NCI-H2196 (cell line): ENCODE data around the gene BRPF3.

Experiments used
- DNase-seq: peaks from one replicate; lab custom pipeline; 2025; ENCODE audit not compliant: unreplicated experiment; lab: John Stamatoyannopoulos, UW

The BRPF3 gene

DNA sequence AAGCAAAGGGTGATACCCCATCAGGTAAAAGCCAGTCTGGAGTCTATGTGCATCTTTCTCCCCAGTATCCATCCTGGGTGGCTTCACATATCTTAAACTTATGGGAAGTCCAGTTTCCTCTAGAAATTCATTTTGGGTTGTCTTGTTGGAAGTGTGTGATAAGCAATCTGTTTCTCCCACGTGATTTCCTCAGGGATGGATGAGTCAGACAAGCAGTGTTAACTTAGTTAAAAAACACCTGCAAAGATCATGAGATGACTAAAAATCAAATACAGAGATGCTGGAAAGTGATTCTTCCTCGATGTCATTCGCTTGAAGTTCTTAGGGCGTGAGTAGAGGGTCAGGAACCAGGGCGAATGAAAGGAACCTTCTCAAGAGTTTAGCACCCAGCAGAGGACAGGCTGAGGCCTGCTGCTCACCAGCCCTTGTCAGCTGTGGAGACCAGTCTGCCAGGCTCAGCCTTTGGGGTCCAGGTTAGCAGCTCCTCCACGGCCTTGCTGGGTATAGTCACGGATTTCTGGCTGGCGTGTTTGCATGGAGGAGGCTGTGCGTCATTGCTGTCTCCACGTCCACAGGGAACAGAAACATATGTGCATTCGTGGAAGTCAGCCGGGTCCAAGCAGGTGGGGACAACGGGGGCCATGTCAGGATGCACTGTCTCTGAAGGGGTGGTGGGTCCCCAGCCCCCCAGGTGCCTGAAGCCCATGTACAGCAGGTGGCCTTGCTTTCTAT is 70.5 kb downstream of the BRPF3 start:
- DNase-seq, result no peak

GRCh38 chr6:36267731-36268477 is 71.4 kb downstream of the BRPF3 start:
- DNase-seq, result no peak

DNA sequence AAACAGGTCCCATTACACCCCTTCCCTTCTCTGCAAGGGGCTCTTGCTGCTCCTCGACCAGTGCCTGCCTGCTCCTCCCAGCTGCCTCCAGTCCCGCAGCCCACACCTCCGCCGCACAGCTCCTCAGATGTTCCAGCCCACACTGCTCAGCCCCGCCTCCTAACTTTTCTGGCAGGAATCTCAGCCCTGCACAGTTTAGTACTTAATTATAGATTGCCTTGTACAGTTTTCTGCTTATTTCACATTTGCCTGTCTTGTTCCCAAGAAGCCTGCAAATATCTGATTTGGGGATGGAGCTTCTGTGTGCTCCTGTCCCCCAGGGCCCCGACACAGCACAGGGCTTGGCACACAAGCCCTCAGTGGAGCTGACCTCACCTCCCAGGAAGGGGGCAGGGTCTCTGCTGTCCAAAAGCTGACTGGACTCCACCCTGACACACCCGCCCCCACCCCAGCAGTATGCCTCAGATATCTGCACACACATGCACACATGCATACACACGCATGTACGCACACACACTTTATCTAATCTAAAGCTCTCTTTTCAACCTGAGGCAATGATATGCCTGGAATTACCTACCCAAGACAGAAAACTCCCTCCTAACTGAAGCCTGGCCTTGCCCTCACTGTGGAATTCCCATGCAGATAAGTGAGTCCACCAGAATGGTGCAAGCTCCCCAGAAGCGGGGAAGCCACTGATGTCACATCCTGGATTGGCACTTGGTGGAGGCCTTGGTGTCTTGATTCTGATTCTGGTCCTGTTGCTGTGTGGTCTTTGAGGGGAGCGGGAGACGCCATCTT is 72.1 kb downstream of the BRPF3 start:
- DNase-seq, result no peak

- DNase-seq, result no peak
These were observed 73.5 kb downstream of the BRPF3 start, which contains the start of gene PNPLA1 for GRCh38 chr6:36269834-36270705. PNPLA1 (plus strand) TSS chr6:36270060; CDS start chr6:36270460, 400 bp downstream.

DNA sequence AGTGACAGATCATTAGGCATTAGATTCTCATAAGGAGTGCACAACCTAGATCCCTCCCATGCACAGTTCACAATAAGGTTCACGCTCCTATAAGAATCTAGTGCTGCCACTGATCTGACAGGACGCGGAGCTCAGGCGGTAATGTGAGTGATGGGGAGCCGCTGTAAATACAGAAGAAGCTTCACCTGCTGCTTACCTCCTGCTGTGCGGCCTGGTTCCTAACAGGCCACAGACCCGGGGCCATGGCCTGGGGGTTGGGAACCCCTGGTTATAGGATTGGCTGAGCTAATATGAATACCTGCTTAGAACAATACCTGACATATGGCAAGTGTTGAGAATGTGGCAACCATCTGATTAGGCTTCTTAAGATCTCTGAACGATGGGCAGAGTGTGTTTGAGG is 75.7 kb downstream of the BRPF3 start:
- no peak for DNase-seq

- DNase-seq, result no peak
These were observed 76.5 kb downstream of the BRPF3 start for GRCh38 chr6:36273067-36273466.

DNA sequence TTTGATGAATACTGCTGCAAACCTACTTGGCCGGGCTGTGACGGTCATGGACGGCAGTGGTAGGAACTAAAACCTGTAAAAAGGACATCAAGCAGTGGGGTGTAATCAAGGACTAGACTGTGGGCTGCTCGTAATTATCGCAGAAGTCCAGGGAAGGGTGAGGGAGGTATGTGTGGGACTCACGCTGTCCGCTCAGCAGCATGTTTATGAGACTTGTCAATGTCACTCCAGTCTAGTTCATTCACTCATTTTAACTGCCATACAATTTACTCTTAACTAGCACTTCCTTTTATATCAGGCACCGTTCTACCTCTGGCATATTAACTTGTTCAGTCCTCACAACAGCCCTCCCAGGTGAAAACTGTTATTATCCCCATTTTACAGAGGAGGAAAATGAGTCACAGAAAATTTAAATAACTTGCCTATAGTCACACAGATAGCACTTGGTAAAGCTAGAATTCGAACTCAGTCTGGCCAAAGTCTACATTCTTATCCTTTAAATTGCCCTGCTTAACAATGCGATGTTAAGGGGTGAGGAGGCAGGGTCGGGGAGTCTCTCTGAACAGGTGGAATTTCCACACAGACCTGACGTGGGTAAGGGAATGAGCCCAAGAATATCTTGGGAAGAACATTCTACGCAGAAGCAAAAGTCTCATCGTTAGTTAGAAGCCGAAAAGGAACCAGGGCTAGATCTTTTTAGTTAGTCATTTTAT is 77.4 kb downstream of the BRPF3 start:
- DNase-seq, result no peak

DNA sequence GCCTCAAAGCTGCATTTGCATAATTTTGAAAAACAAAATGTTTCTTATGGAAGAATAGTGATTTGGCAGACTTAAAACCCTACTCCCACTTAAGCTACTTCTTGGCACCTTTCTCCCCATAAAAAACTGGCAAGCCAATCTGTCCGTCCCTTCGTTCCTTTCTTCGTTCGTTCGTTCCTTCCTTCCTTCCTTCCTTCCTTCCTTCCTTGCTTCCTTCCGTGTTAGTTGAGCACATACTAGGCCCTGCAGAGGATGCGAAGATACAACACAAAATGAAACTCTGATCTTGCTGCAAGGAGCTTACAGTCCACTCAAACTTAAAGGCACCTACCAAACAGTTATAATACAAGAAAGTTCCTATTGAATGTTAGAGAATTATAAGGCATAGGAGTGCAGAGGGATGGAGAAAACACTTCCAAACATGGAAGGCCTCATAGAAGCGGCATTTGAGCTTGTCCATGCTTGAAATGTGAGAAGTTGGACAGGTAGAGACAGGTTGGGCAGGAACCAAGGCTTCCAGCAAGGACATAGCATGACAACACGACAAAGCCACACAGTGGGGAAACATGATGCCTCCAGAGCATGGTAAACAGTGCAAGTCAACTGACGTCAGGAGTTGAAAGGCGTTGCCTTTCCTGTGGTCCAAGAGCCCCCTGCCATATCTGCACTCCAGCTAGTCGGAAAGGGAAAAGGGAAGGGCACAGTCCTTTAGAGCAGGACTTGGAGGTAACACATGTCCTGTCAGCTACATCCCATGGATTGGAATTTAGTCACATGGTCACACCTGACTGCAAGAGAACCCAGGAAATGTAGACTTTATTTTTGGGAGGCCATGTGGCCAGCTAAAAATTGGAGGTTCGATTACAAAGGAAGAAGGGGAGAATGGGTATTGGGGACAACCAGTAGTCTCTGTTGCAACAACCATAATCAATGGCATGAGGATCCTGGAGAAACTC is 80.3 kb downstream of the BRPF3 start:
- DNase-seq, result no peak

DNA sequence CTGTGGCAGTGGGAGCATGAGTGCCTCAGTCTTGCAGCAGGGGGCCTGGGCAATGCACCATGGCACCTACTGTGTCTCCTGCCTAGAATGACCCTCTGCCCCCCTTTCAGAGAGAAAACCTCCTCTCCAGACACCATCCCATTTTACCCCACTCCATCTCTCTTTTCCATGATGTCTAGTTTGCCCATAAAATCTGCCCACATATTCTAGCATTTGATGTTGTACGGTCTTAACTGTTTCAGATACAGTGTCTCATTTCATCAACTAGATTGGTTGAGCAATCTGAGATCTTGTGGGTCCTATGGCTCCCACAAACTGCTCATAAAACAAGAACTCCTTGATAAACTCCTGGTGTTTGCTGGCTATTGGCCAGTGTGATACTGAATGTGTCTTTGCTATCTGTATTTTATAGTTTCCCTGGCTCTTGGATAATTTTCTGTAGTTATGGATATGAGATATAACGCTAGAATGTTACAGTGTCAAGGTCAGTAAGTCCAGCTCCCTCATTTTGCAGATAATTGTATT is 81.5 kb downstream of the BRPF3 start:
- DNase-seq, result no peak

DNA sequence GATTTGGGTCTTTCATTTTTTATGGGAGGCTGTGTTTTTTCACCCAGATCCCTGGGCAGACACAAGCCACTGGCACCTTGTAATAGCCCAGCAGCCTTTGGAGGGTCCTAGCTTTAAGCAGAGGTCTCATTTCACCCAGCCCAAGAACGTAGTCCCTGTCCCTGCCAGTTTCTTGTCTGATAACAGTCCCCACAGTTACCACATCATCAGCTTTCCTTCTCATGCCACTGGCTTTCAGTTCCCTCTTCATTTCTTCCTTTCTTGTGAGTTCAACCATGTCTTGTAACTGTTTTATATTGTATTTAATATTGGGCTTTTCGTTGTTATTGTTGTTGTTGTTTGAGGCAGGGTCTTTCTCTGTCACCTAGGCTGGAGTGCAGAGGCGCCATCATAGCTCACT is 83.9 kb downstream of the BRPF3 start:
- no peak for DNase-seq

- no peak for DNase-seq
These were observed 84.4 kb downstream of the BRPF3 start for GRCh38 chr6:36280983-36281382.
